Glutamatergic neuron (in vitro differentiated cells): Measurements from ENCODE around the gene SHLD3. TPM values are rescaled to one million over a fixed set of nuclear protein-coding genes. Genes with fewer than 3 reads are reported as not detected.

Source experiments
- DNase-seq: peaks from one replicate; pipeline ENCODE4 v3.0.0; 2022
- H3K27ac Mint-ChIP-seq: one replicate; pipeline ENCODE4 v1.8.0; 2020; ENCODE audit warnings: mild to moderate bottlenecking, mixed read lengths, inconsistent platforms; ENCODE audit not compliant: unreplicated experiment
- H3K27me3 Mint-ChIP-seq: one replicate; pipeline ENCODE4 v1.8.0; 2020; ENCODE audit warnings: mild to moderate bottlenecking, moderate library complexity, mixed read lengths, inconsistent platforms; ENCODE audit not compliant: unreplicated experiment
- H3K36me3 Mint-ChIP-seq: one replicate; pipeline ENCODE4 v1.8.0; 2020; ENCODE audit warnings: mild to moderate bottlenecking, mixed read lengths, inconsistent platforms; ENCODE audit not compliant: unreplicated experiment
- H3K4me1 Mint-ChIP-seq: one replicate; pipeline ENCODE4 v1.8.0; 2020; ENCODE audit warnings: mild to moderate bottlenecking, low read depth, mixed read lengths, inconsistent platforms; ENCODE audit not compliant: unreplicated experiment
- H3K4me3 Mint-ChIP-seq: one replicate; pipeline ENCODE4 v1.8.0; 2020; ENCODE audit warnings: mild to moderate bottlenecking, mixed read lengths, inconsistent platforms; ENCODE audit not compliant: unreplicated experiment
- H3K9me3 Mint-ChIP-seq: one replicate; pipeline ENCODE4 v1.8.0; 2020; ENCODE audit warnings: mild to moderate bottlenecking, moderate library complexity, mixed read lengths, inconsistent platforms; ENCODE audit not compliant: unreplicated experiment
- CTCF ChIP-seq: fragments of 200-600 bp; sonication (generic); IDR thresholded peaks from one replicate; pipeline ENCODE4 v1.5.0; 2021; ENCODE audit not compliant: partially characterized antibody, unreplicated experiment
- total RNA-seq: library from RNA; stranded (reverse); fragmentation: NEBNext Ultra II Directional; extraction: Animal tissue kit (Norgen Biotek cat#: 25700); gene quantifications from one replicate; pipeline ENCODE4 v1.2.1, GENCODE V29; 2021; ENCODE audit not compliant: unreplicated experiment

Gene SHLD3
- total RNA-seq, 1 donor from 2014 or later = 4.7 TPM

GRCh38 chr5:65651144-65651543 is 26.3 kb downstream of the SHLD3 start:
- no peaks in the 10 kb centered on the region for H3K36me3 Mint-ChIP-seq
- no peaks in the 10 kb centered on the region for H3K9me3 Mint-ChIP-seq
- H3K4me3 Mint-ChIP-seq = no peak overlapping the region
- TF ChIP-seq CTCF = no peak
- no peak for DNase-seq
- no peak overlapping the region for H3K27ac Mint-ChIP-seq
- H3K4me1 Mint-ChIP-seq = no peaks in the 10 kb centered on the region
- H3K27me3 Mint-ChIP-seq = no peaks in the 10 kb centered on the region

- no peak overlapping the region for H3K4me3 Mint-ChIP-seq
- no peak overlapping the region for H3K27ac Mint-ChIP-seq
- no peaks in the 10 kb centered on the region for H3K36me3 Mint-ChIP-seq
Measured at GRCh38 chr5:65654713-65655112, 29.9 kb downstream of the SHLD3 start.

GRCh38 chr5:65663804-65664521 is 39.1 kb downstream of the SHLD3 start:
- no peaks in the 10 kb centered on the region for H3K4me1 Mint-ChIP-seq
- H3K27ac Mint-ChIP-seq = no peak overlapping the region
- DNase-seq = no peak
- TF ChIP-seq CTCF = peak; percentile 79
- H3K4me3 Mint-ChIP-seq = no peak overlapping the region
- no peaks in the 10 kb centered on the region for H3K9me3 Mint-ChIP-seq
- H3K27me3 Mint-ChIP-seq = no peaks in the 10 kb centered on the region
- no peaks in the 10 kb centered on the region for H3K36me3 Mint-ChIP-seq

More at GRCh38 chr5:65654713-65655112, 29.9 kb downstream of the SHLD3 start:
- no peaks in the 10 kb centered on the region for H3K4me1 Mint-ChIP-seq
- TF ChIP-seq CTCF = no peak
- DNase-seq = no peak
- H3K9me3 Mint-ChIP-seq = no peaks in the 10 kb centered on the region
- H3K27me3 Mint-ChIP-seq = no peaks in the 10 kb centered on the region

- Mint-ChIP-seq H3K27ac (no peak overlapping the region), H3K4me1 (no peaks in the 10 kb centered on the region)
- TF ChIP-seq CTCF = no peak
Measured at GRCh38 chr5:65668696-65669095, 43.9 kb downstream of the SHLD3 start.

GRCh38 chr5:65672796-65673195 is 48.0 kb downstream of the SHLD3 start:
- H3K36me3 Mint-ChIP-seq = no peaks in the 10 kb centered on the region
- no peaks in the 10 kb centered on the region for H3K4me1 Mint-ChIP-seq
- H3K9me3 Mint-ChIP-seq = no peaks in the 10 kb centered on the region
- TF ChIP-seq CTCF = no peak
- DNase-seq = no peak
- H3K27me3 Mint-ChIP-seq = no peaks in the 10 kb centered on the region
- no peak overlapping the region for H3K27ac Mint-ChIP-seq
- H3K4me3 Mint-ChIP-seq = no peak overlapping the region

More at GRCh38 chr5:65668696-65669095, 43.9 kb downstream of the SHLD3 start:
- Mint-ChIP-seq H3K9me3 (no peaks in the 10 kb centered on the region), H3K36me3 (no peaks in the 10 kb centered on the region), H3K4me3 (no peak overlapping the region), H3K27me3 (no peaks in the 10 kb centered on the region)
- no peak for DNase-seq
